Neural progenitor cell (in vitro differentiated cells): Measurements from ENCODE around the gene UTP11. TPM values are rescaled to one million over a fixed set of nuclear protein-coding genes. Genes with fewer than 3 reads are reported as not detected.

Experiments used
- DNase-seq: peaks from one replicate; pipeline ENCODE4 v3.0.0-alpha.2; 2016; ENCODE audit warnings: low spot score
- H2AFZ ChIP-seq: fragments of 200-600 bp; sonication (generic); replicated peaks from 2 replicates; pipeline ENCODE4 v1.6.1; 2016; ENCODE audit warnings: antibody characterized with exemption
- H3F3A ChIP-seq: fragments of 200-600 bp; sonication (generic); 2 replicates; pipeline ENCODE4 v1.6.1; 2016; ENCODE audit warnings: antibody characterized with exemption, low read depth
- H3K27ac ChIP-seq: fragments of 200-600 bp; sonication (generic); 2 replicates; pipeline ENCODE4 v1.5.1; 2016; ENCODE audit warnings: mild to moderate bottlenecking
- H3K27me3 ChIP-seq: fragments of 200-600 bp; sonication (generic); 2 replicates; pipeline ENCODE4 v1.6.1; 2016; ENCODE audit warnings: mild to moderate bottlenecking, moderate library complexity
- H3K36me3 ChIP-seq: fragments of 200-600 bp; sonication (generic); 2 replicates; pipeline ENCODE4 v1.5.1; 2016
- H3K4me1 ChIP-seq: fragments of 200-600 bp; sonication (generic); 2 replicates; pipeline ENCODE4 v1.6.1; 2016; ENCODE audit warnings: mixed run types
- H3K4me2 ChIP-seq: fragments of 200-600 bp; sonication (generic); 2 replicates; pipeline ENCODE4 v1.6.1; 2016
- H3K4me3 ChIP-seq: fragments of 200-600 bp; sonication (generic); 2 replicates; pipeline ENCODE4 v1.5.1; 2016
- H3K79me2 ChIP-seq: fragments of 200-600 bp; sonication (generic); 2 replicates; pipeline ENCODE4 v1.6.1; 2016; ENCODE audit warnings: low read depth
- H3K9ac ChIP-seq: fragments of 200-600 bp; sonication (generic); 2 replicates; pipeline ENCODE4 v1.6.1; 2016
- H3K9me3 ChIP-seq: fragments of 200-600 bp; sonication (generic); 2 replicates; pipeline ENCODE4 v1.5.1; 2016; ENCODE audit warnings: low read depth
- H4K20me1 ChIP-seq: fragments of 200-600 bp; sonication (generic); 2 replicates; pipeline ENCODE4 v1.6.1; 2016; ENCODE audit warnings: low read depth
- H3K27ac Mint-ChIP-seq: 3 replicates; pipeline ENCODE4 v1.8.0; 2021; ENCODE audit warnings: mixed read lengths
- H3K27me3 Mint-ChIP-seq: 2 replicates; pipeline ENCODE4 v1.8.0; 2022; ENCODE audit warnings: low read depth, mild to moderate bottlenecking, inconsistent platforms, moderate library complexity, mixed read lengths; ENCODE audit not compliant: insufficient read depth
- H3K36me3 Mint-ChIP-seq: 3 replicates; pipeline ENCODE4 v1.8.0; 2021; ENCODE audit warnings: mixed read lengths
- H3K4me1 Mint-ChIP-seq: 3 replicates; pipeline ENCODE4 v1.8.0; 2021; ENCODE audit warnings: mixed read lengths
- H3K4me3 Mint-ChIP-seq: 3 replicates; pipeline ENCODE4 v1.8.0; 2021; ENCODE audit warnings: mild to moderate bottlenecking, moderate library complexity, mixed read lengths
- H3K9me3 Mint-ChIP-seq: 3 replicates; pipeline ENCODE4 v1.8.0; 2020; ENCODE audit warnings: mixed read lengths
- CTCF ChIP-seq: fragments of 200-600 bp; sonication (generic); IDR thresholded peaks from 2 replicates; pipeline ENCODE4 v1.5.1; 2017; ENCODE audit warnings: antibody characterized with exemption, mild to moderate bottlenecking
- EZH2 ChIP-seq: fragments of 200-600 bp; sonication (generic); IDR thresholded peaks from 2 replicates; pipeline ENCODE4 v1.6.1; 2017; ENCODE audit warnings: antibody characterized with exemption, mild to moderate bottlenecking, moderate library complexity
- EZH2phosphoT487 ChIP-seq: fragments of 200-600 bp; sonication (generic); IDR thresholded peaks from 2 replicates; pipeline ENCODE4 v1.6.1; 2017; ENCODE audit warnings: antibody characterized with exemption
- total RNA-seq: library from RNA; depleted of rRNA; stranded (reverse); fragments of >200 nt; gene quantifications from 2 replicates; pipeline ENCODE4 v1.2.3, GENCODE V29; 2015; ENCODE audit warnings: low replicate concordance

Gene UTP11
- total RNA-seq, 1 donor from 2014 or later, result 86.0 TPM

GRCh38 chr1:38029081-38029681 is 16.6 kb downstream of the UTP11 start:
- Histone ChIP-seq H4K20me1 (peaks cover 49% of the 10 kb centered on the region), H3K4me2 (peak overlapping the region; percentile 47), H3K27ac (peak overlapping the region; percentile 18), H3K36me3 (no peaks in the 10 kb centered on the region), H3K4me1 (peaks cover 40% of the 10 kb centered on the region), H3K4me3 (peak overlapping the region; percentile 10), H3K9ac (no peak overlapping the region), H2AFZ (no peak overlapping the region), H3F3A (peaks cover 41% of the 10 kb centered on the region), H3K27me3 (no peaks in the 10 kb centered on the region), H3K79me2 (no peaks in the 10 kb centered on the region), H3K9me3 (no peaks in the 10 kb centered on the region)
- Mint-ChIP-seq H3K4me1 (peaks cover 42% of the 10 kb centered on the region), H3K27me3 (peaks cover 5% of the 10 kb centered on the region), H3K9me3 (no peaks in the 10 kb centered on the region), H3K27ac (no peak overlapping the region), H3K36me3 (peaks cover 5% of the 10 kb centered on the region), H3K4me3 (no peak overlapping the region)
- TF ChIP-seq CTCF (peak; percentile 35), EZH2 (no peak), EZH2phosphoT487 (no peak)
- peak; percentile 90 for DNase-seq

GRCh38 chr1:38029685-38030511 is 17.4 kb downstream of the UTP11 start:
- H3K4me3 Mint-ChIP-seq, result no peak overlapping the region
- H3K4me2 ChIP-seq, result peak overlapping the region; percentile 47
- no peaks in the 10 kb centered on the region for H3K36me3 ChIP-seq
- H3K9me3 Mint-ChIP-seq, result no peaks in the 10 kb centered on the region
- TF ChIP-seq CTCF (no peak), EZH2 (no peak), EZH2phosphoT487 (no peak)
- no peaks in the 10 kb centered on the region for H3K79me2 ChIP-seq
- H3K4me3 ChIP-seq, result no peak overlapping the region
- H3K4me1 Mint-ChIP-seq, result peaks cover 47% of the 10 kb centered on the region
- H3K4me1 ChIP-seq, result peaks cover 43% of the 10 kb centered on the region
- no peaks in the 10 kb centered on the region for H3K27me3 ChIP-seq
- H3K27ac ChIP-seq, result peak overlapping the region; percentile 18
- H3K9me3 ChIP-seq, result no peaks in the 10 kb centered on the region
- H3K9ac ChIP-seq, result no peak overlapping the region
- H3K27me3 Mint-ChIP-seq, result peaks cover 5% of the 10 kb centered on the region
- peaks cover 49% of the 10 kb centered on the region for H4K20me1 ChIP-seq
- peaks cover 2% of the 10 kb centered on the region for H3K36me3 Mint-ChIP-seq
- DNase-seq, result no peak
- peak overlapping the region; percentile 68 for H3K27ac Mint-ChIP-seq
- no peak overlapping the region for H2AFZ ChIP-seq
- peaks cover 41% of the 10 kb centered on the region for H3F3A ChIP-seq

GRCh38 chr1:38030596-38031512 is 18.3 kb downstream of the UTP11 start:
- H2AFZ ChIP-seq, result no peak overlapping the region
- peaks cover 45% of the 10 kb centered on the region for H3K4me1 ChIP-seq
- Mint-ChIP-seq H3K4me1 (peaks cover 47% of the 10 kb centered on the region), H3K9me3 (no peaks in the 10 kb centered on the region), H3K27ac (no peak overlapping the region), H3K36me3 (no peaks in the 10 kb centered on the region), H3K4me3 (no peak overlapping the region), H3K27me3 (peaks cover 5% of the 10 kb centered on the region)
- TF ChIP-seq EZH2phosphoT487 (no peak), CTCF (no peak), EZH2 (no peak)
- H3K27me3 ChIP-seq, result no peaks in the 10 kb centered on the region
- peaks cover 32% of the 10 kb centered on the region for H3F3A ChIP-seq
- H3K9me3 ChIP-seq, result no peaks in the 10 kb centered on the region
- no peaks in the 10 kb centered on the region for H3K36me3 ChIP-seq
- no peak overlapping the region for H3K27ac ChIP-seq
- no peak overlapping the region for H3K9ac ChIP-seq
- no peak for DNase-seq
- H4K20me1 ChIP-seq, result peaks cover 49% of the 10 kb centered on the region
- H3K4me2 ChIP-seq, result peak overlapping the region; percentile 47
- no peaks in the 10 kb centered on the region for H3K79me2 ChIP-seq
- H3K4me3 ChIP-seq, result no peak overlapping the region
